Measurements from ENCODE around the gene TMTC4. TPM values are rescaled to one million over a fixed set of nuclear protein-coding genes. Genes with fewer than 3 reads are reported as not detected.

The TMTC4 gene
- total RNA-seq, 1 experiment from 2014 or later = 35.3 TPM

GRCh38 chr13:100671389-100672182 lies 3.0 kb downstream of the TMTC4 start:
- DNase-seq (ENCODE audit: low read depth) = no peak
- in situ Hi-C loops (cut with HindIII; ENCODE audit: low pct_unique_long_range_greater_than_20kb, low sequenced_read_pairs) = no loop called here

GRCh38 chr13:100668408-100668807 lies 6.2 kb downstream of the TMTC4 start:
- no peak for DNase-seq (ENCODE audit: low read depth)
- in situ Hi-C loops (cut with HindIII; ENCODE audit: low pct_unique_long_range_greater_than_20kb, low sequenced_read_pairs) = no loop called here

GRCh38 chr13:100667894-100668293 lies 6.7 kb downstream of the TMTC4 start:
- DNase-seq (ENCODE audit: low read depth) = no peak
- in situ Hi-C loops (cut with HindIII; ENCODE audit: low pct_unique_long_range_greater_than_20kb, low sequenced_read_pairs) = no loop called here

- no peak for DNase-seq (ENCODE audit: low read depth)
- in situ Hi-C loops (cut with HindIII; ENCODE audit: low pct_unique_long_range_greater_than_20kb, low sequenced_read_pairs) = no loop called here
Measured at GRCh38 chr13:100666124-100666523, 8.5 kb downstream of the TMTC4 start.

GRCh38 chr13:100665403-100665802 lies 9.2 kb downstream of the TMTC4 start:
- in situ Hi-C loops (cut with HindIII; ENCODE audit: low pct_unique_long_range_greater_than_20kb, low sequenced_read_pairs) = no loop called here
- no peak for DNase-seq (ENCODE audit: low read depth)

GRCh38 chr13:100664171-100664900 lies 10.3 kb downstream of the TMTC4 start:
- in situ Hi-C loops (cut with HindIII; ENCODE audit: low pct_unique_long_range_greater_than_20kb, low sequenced_read_pairs) = no loop called here
- DNase-seq (ENCODE audit: low read depth) = no peak

- DNase-seq (ENCODE audit: low read depth) = no peak
- in situ Hi-C loops (cut with HindIII; ENCODE audit: low pct_unique_long_range_greater_than_20kb, low sequenced_read_pairs) = no loop called here
Measured at GRCh38 chr13:100662468-100663211, 12.0 kb downstream of the TMTC4 start.

GRCh38 chr13:100660761-100661160 lies 13.8 kb downstream of the TMTC4 start:
- DNase-seq (ENCODE audit: low read depth) = no peak
- in situ Hi-C loops (cut with HindIII; ENCODE audit: low pct_unique_long_range_greater_than_20kb, low sequenced_read_pairs) = no loop called here

GRCh38 chr13:100659578-100659977 lies 15.0 kb downstream of the TMTC4 start:
- no peak for DNase-seq (ENCODE audit: low read depth)
- in situ Hi-C loops (cut with HindIII; ENCODE audit: low pct_unique_long_range_greater_than_20kb, low sequenced_read_pairs) = no loop called here

GRCh38 chr13:100658363-100658762 lies 16.2 kb downstream of the TMTC4 start:
- in situ Hi-C loops (cut with HindIII; ENCODE audit: low pct_unique_long_range_greater_than_20kb, low sequenced_read_pairs) = no loop called here

GRCh38 chr13:100657881-100658315 lies 16.7 kb downstream of the TMTC4 start:
- in situ Hi-C loops (cut with HindIII; ENCODE audit: low pct_unique_long_range_greater_than_20kb, low sequenced_read_pairs) = no loop called here
- DNase-seq (ENCODE audit: low read depth) = no peak

More at GRCh38 chr13:100658363-100658762, 16.2 kb downstream of the TMTC4 start:
- DNase-seq (ENCODE audit: low read depth) = no peak

- no peak for DNase-seq (ENCODE audit: low read depth)
- in situ Hi-C loops (cut with HindIII; ENCODE audit: low pct_unique_long_range_greater_than_20kb, low sequenced_read_pairs) = no loop called here
Measured at GRCh38 chr13:100652510-100652909, 22.1 kb downstream of the TMTC4 start.

GRCh38 chr13:100650326-100650725 lies 24.3 kb downstream of the TMTC4 start:
- in situ Hi-C loops (cut with HindIII; ENCODE audit: low pct_unique_long_range_greater_than_20kb, low sequenced_read_pairs) = no loop called here
- DNase-seq (ENCODE audit: low read depth) = no peak

- no peak for DNase-seq (ENCODE audit: low read depth)
- in situ Hi-C loops (cut with HindIII; ENCODE audit: low pct_unique_long_range_greater_than_20kb, low sequenced_read_pairs) = no loop called here
Measured at GRCh38 chr13:100648354-100648753, 26.2 kb downstream of the TMTC4 start.

GRCh38 chr13:100646871-100647270 lies 27.7 kb downstream of the TMTC4 start:
- in situ Hi-C loops (cut with HindIII; ENCODE audit: low pct_unique_long_range_greater_than_20kb, low sequenced_read_pairs) = no loop called here
- DNase-seq (ENCODE audit: low read depth) = no peak

GRCh38 chr13:100646030-100646673 lies 28.4 kb downstream of the TMTC4 start:
- DNase-seq (ENCODE audit: low read depth) = peak; percentile 11
- in situ Hi-C loops (cut with HindIII; ENCODE audit: low pct_unique_long_range_greater_than_20kb, low sequenced_read_pairs) = no loop called here

GRCh38 chr13:100645382-100645781 lies 29.2 kb downstream of the TMTC4 start:
- in situ Hi-C loops (cut with HindIII; ENCODE audit: low pct_unique_long_range_greater_than_20kb, low sequenced_read_pairs) = no loop called here
- no peak for DNase-seq (ENCODE audit: low read depth)

- no peak for DNase-seq (ENCODE audit: low read depth)
- in situ Hi-C loops (cut with HindIII; ENCODE audit: low pct_unique_long_range_greater_than_20kb, low sequenced_read_pairs) = no loop called here
Measured at GRCh38 chr13:100644371-100644770, 30.2 kb downstream of the TMTC4 start.
